ENCODE data around the gene KIAA0408.

The KIAA0408 gene

GRCh38 chr6:127464161-127464880, 5.1 kb upstream of the KIAA0408 start:
- CTCF ChIA-PET: interaction anchor here (1.1 to 3.5 kb wide), 8 partner anchors 12 to 163 kb away, joined by 3 to 12 read pairs (median 5); no protein-coding TSS in a partner anchor
- POLR2A ChIA-PET: no interaction called here
- peaks cover 0 to 2% (median 0%) of the 10 kb centered on the region in 4 experiments for H3K4me1 ChIP-seq (ENCODE audit: control extremely low read depth in 1 of 4, control insufficient read depth in 4 of 4, insufficient read depth in 4 of 4, low read length in 3 of 4)
- H3K4me3 ChIP-seq (ENCODE audit: control insufficient read depth in 1 of 7, extremely low read depth in 1 of 7, insufficient read depth in 4 of 7, low read depth in 2 of 7, low read length in 6 of 7): no peak overlapping the region
- H3K27me3 ChIP-seq (replicated peaks in 2 of 5; ENCODE audit: control insufficient read depth in 4 of 5, insufficient read depth in 5 of 5, low read length in 4 of 5): no peaks in the 10 kb centered on the region
- no peak for DNase-seq
- H3K9me3 ChIP-seq (ENCODE audit: control extremely low read depth in 1 of 5, control insufficient read depth in 4 of 5, insufficient read depth in 2 of 5, low read depth in 1 of 5, low read length in 4 of 5): no peaks in the 10 kb centered on the region
- WGBS (ENCODE audit: insufficient coverage): 63% methylated on average over 4 of the region's 6 CpGs
- no peaks in the 10 kb centered on the region for H3K36me3 ChIP-seq (ENCODE audit: control insufficient read depth in 4 of 4, insufficient read depth in 4 of 4, low read length in 3 of 4)
- H3K27ac ChIP-seq (ENCODE audit: insufficient read depth in 1 of 2, low read depth in 1 of 2, low read length in 2 of 2, poor library complexity in 1 of 2, severe bottlenecking in 2 of 2): no peak overlapping the region

GRCh38 chr6:127463056-127463455, 3.9 kb upstream of the KIAA0408 start:
- 100% methylated on average over 4 of the region's 5 CpGs for WGBS (ENCODE audit: insufficient coverage)
- Histone ChIP-seq H3K27me3 (replicated peaks in 2 of 5; ENCODE audit: control insufficient read depth in 4 of 5, insufficient read depth in 5 of 5, low read length in 4 of 5) (no peaks in the 10 kb centered on the region), H3K9me3 (ENCODE audit: control extremely low read depth in 1 of 5, control insufficient read depth in 4 of 5, insufficient read depth in 2 of 5, low read depth in 1 of 5, low read length in 4 of 5) (no peaks in the 10 kb centered on the region), H3K27ac (ENCODE audit: insufficient read depth in 1 of 2, low read depth in 1 of 2, low read length in 2 of 2, poor library complexity in 1 of 2, severe bottlenecking in 2 of 2) (no peak overlapping the region), H3K4me3 (ENCODE audit: control insufficient read depth in 1 of 7, extremely low read depth in 1 of 7, insufficient read depth in 4 of 7, low read depth in 2 of 7, low read length in 6 of 7) (no peak overlapping the region), H3K36me3 (ENCODE audit: control insufficient read depth in 4 of 4, insufficient read depth in 4 of 4, low read length in 3 of 4) (no peaks in the 10 kb centered on the region), H3K4me1 (ENCODE audit: control extremely low read depth in 1 of 4, control insufficient read depth in 4 of 4, insufficient read depth in 4 of 4, low read length in 3 of 4) (peaks cover 0 to 2% (median 0%) of the 10 kb centered on the region in 4 experiments)
- POLR2A ChIA-PET: no interaction called here
- CTCF ChIA-PET: interaction anchor here (0.8 to 2.2 kb wide), 6 partner anchors 11 to 161 kb away, joined by 3 to 7 read pairs (median 4); no protein-coding TSS in a partner anchor
- DNase-seq: no peak

- no peaks in the 10 kb centered on the region for H3K36me3 ChIP-seq (ENCODE audit: control insufficient read depth in 4 of 4, insufficient read depth in 4 of 4, low read length in 3 of 4)
- H3K4me3 ChIP-seq (ENCODE audit: control insufficient read depth in 1 of 7, extremely low read depth in 1 of 7, insufficient read depth in 4 of 7, low read depth in 2 of 7, low read length in 6 of 7): no peak overlapping the region
- ChIA-PET CTCF (interaction anchor here (0.8 to 2.2 kb wide), 3 partner anchors 10 to 158 kb away, joined by 3 to 7 read pairs (median 4); no protein-coding TSS in a partner anchor), POLR2A (no interaction called here)
- no peaks in the 10 kb centered on the region for H3K27me3 ChIP-seq (replicated peaks in 2 of 5; ENCODE audit: control insufficient read depth in 4 of 5, insufficient read depth in 5 of 5, low read length in 4 of 5)
- no peak overlapping the region for H3K27ac ChIP-seq (ENCODE audit: insufficient read depth in 1 of 2, low read depth in 1 of 2, low read length in 2 of 2, poor library complexity in 1 of 2, severe bottlenecking in 2 of 2)
- 100% methylated on average over 2 of the region's 2 CpGs for WGBS (ENCODE audit: insufficient coverage)
- H3K9me3 ChIP-seq (ENCODE audit: control extremely low read depth in 1 of 5, control insufficient read depth in 4 of 5, insufficient read depth in 2 of 5, low read depth in 1 of 5, low read length in 4 of 5): no peaks in the 10 kb centered on the region
- DNase-seq: no peak
- peaks cover 0 to 5% (median 2%) of the 10 kb centered on the region in 4 experiments for H3K4me1 ChIP-seq (ENCODE audit: control extremely low read depth in 1 of 4, control insufficient read depth in 4 of 4, insufficient read depth in 4 of 4, low read length in 3 of 4)
Measured at GRCh38 chr6:127462376-127462775, 3.2 kb upstream of the KIAA0408 start.

GRCh38 chr6:127460465-127460864, 1.3 kb upstream of the KIAA0408 start:
- ChIA-PET CTCF (interaction anchor here (0.8 to 1.7 kb wide), 3 partner anchors 20 to 157 kb away, joined by 3 to 4 read pairs (median 4); no protein-coding TSS in a partner anchor), POLR2A (no interaction called here)
- Histone ChIP-seq H3K36me3 (ENCODE audit: control insufficient read depth in 4 of 4, insufficient read depth in 4 of 4, low read length in 3 of 4) (no peaks in the 10 kb centered on the region), H3K4me3 (ENCODE audit: control insufficient read depth in 1 of 7, extremely low read depth in 1 of 7, insufficient read depth in 4 of 7, low read depth in 2 of 7, low read length in 6 of 7) (no peak overlapping the region), H3K4me1 (ENCODE audit: control extremely low read depth in 1 of 4, control insufficient read depth in 4 of 4, insufficient read depth in 4 of 4, low read length in 3 of 4) (peaks cover 0 to 10% (median 7%) of the 10 kb centered on the region in 4 experiments), H3K9me3 (ENCODE audit: control extremely low read depth in 1 of 5, control insufficient read depth in 4 of 5, insufficient read depth in 2 of 5, low read depth in 1 of 5, low read length in 4 of 5) (no peaks in the 10 kb centered on the region), H3K27me3 (replicated peaks in 2 of 5; ENCODE audit: control insufficient read depth in 4 of 5, insufficient read depth in 5 of 5, low read length in 4 of 5) (no peaks in the 10 kb centered on the region), H3K27ac (ENCODE audit: insufficient read depth in 1 of 2, low read depth in 1 of 2, low read length in 2 of 2, poor library complexity in 1 of 2, severe bottlenecking in 2 of 2) (no peak overlapping the region)
- WGBS (ENCODE audit: insufficient coverage): no CpG with 5 or more reads among the region's 1 CpG
- peak; percentile 8 to 64 (median 48) for DNase-seq

- DNase-seq: no peak
- peaks cover 0 to 10% (median 7%) of the 10 kb centered on the region in 4 experiments for H3K4me1 ChIP-seq (ENCODE audit: control extremely low read depth in 1 of 4, control insufficient read depth in 4 of 4, insufficient read depth in 4 of 4, low read length in 3 of 4)
- H3K4me3 ChIP-seq (ENCODE audit: control insufficient read depth in 1 of 7, extremely low read depth in 1 of 7, insufficient read depth in 4 of 7, low read depth in 2 of 7, low read length in 6 of 7): no peak overlapping the region
- ChIA-PET POLR2A (no interaction called here), CTCF (interaction anchor here (1.6 to 2.0 kb wide), 3 partner anchors 80 to 155 kb away, joined by 4 to 5 read pairs (median 4); no protein-coding TSS in a partner anchor)
- WGBS (ENCODE audit: insufficient coverage): 98% methylated on average over 4 of the region's 4 CpGs
- no peak overlapping the region for H3K27ac ChIP-seq (ENCODE audit: insufficient read depth in 1 of 2, low read depth in 1 of 2, low read length in 2 of 2, poor library complexity in 1 of 2, severe bottlenecking in 2 of 2)
- H3K27me3 ChIP-seq (replicated peaks in 2 of 5; ENCODE audit: control insufficient read depth in 4 of 5, insufficient read depth in 5 of 5, low read length in 4 of 5): no peaks in the 10 kb centered on the region
- no peaks in the 10 kb centered on the region for H3K9me3 ChIP-seq (ENCODE audit: control extremely low read depth in 1 of 5, control insufficient read depth in 4 of 5, insufficient read depth in 2 of 5, low read depth in 1 of 5, low read length in 4 of 5)
- no peaks in the 10 kb centered on the region for H3K36me3 ChIP-seq (ENCODE audit: control insufficient read depth in 4 of 4, insufficient read depth in 4 of 4, low read length in 3 of 4)
Measured at GRCh38 chr6:127458817-127459216, 372 bp downstream of the KIAA0408 start.

GRCh38 chr6:127458222-127458621, 967 bp downstream of the KIAA0408 start:
- H3K27ac ChIP-seq (ENCODE audit: insufficient read depth in 1 of 2, low read depth in 1 of 2, low read length in 2 of 2, poor library complexity in 1 of 2, severe bottlenecking in 2 of 2): no peak overlapping the region
- H3K36me3 ChIP-seq (ENCODE audit: control insufficient read depth in 4 of 4, insufficient read depth in 4 of 4, low read length in 3 of 4): no peaks in the 10 kb centered on the region
- H3K4me3 ChIP-seq (ENCODE audit: control insufficient read depth in 1 of 7, extremely low read depth in 1 of 7, insufficient read depth in 4 of 7, low read depth in 2 of 7, low read length in 6 of 7): no peak overlapping the region
- 92% methylated on average over 2 of the region's 3 CpGs for WGBS (ENCODE audit: insufficient coverage)
- H3K9me3 ChIP-seq (ENCODE audit: control extremely low read depth in 1 of 5, control insufficient read depth in 4 of 5, insufficient read depth in 2 of 5, low read depth in 1 of 5, low read length in 4 of 5): no peaks in the 10 kb centered on the region
- ChIA-PET CTCF (interaction anchor here (1.6 to 2.0 kb wide), 2 partner anchors 80 to 82 kb away, joined by 4 to 5 read pairs; no protein-coding TSS in a partner anchor), POLR2A (no interaction called here)
- H3K27me3 ChIP-seq (replicated peaks in 2 of 5; ENCODE audit: control insufficient read depth in 4 of 5, insufficient read depth in 5 of 5, low read length in 4 of 5): no peaks in the 10 kb centered on the region
- H3K4me1 ChIP-seq (ENCODE audit: control extremely low read depth in 1 of 4, control insufficient read depth in 4 of 4, insufficient read depth in 4 of 4, low read length in 3 of 4): peaks cover 0 to 10% (median 7%) of the 10 kb centered on the region in 4 experiments
- DNase-seq: no peak

- DNase-seq: peak; percentile 67 to 91 (median 89)
- peak overlapping the region in 1 of 7 experiments; percentile 12 for H3K4me3 ChIP-seq (ENCODE audit: control insufficient read depth in 1 of 7, extremely low read depth in 1 of 7, insufficient read depth in 4 of 7, low read depth in 2 of 7, low read length in 6 of 7)
- WGBS (ENCODE audit: insufficient coverage): 50% methylated on average over 1 of the region's 3 CpGs
- peaks cover 0 to 10% (median 7%) of the 10 kb centered on the region in 4 experiments for H3K4me1 ChIP-seq (ENCODE audit: control extremely low read depth in 1 of 4, control insufficient read depth in 4 of 4, insufficient read depth in 4 of 4, low read length in 3 of 4)
- no peak overlapping the region for H3K27ac ChIP-seq (ENCODE audit: insufficient read depth in 1 of 2, low read depth in 1 of 2, low read length in 2 of 2, poor library complexity in 1 of 2, severe bottlenecking in 2 of 2)
- POLR2A ChIA-PET: no interaction called here
- H3K36me3 ChIP-seq (ENCODE audit: control insufficient read depth in 4 of 4, insufficient read depth in 4 of 4, low read length in 3 of 4): no peaks in the 10 kb centered on the region
- no peaks in the 10 kb centered on the region for H3K9me3 ChIP-seq (ENCODE audit: control extremely low read depth in 1 of 5, control insufficient read depth in 4 of 5, insufficient read depth in 2 of 5, low read depth in 1 of 5, low read length in 4 of 5)
- CTCF ChIA-PET: interaction anchor here (1.0 kb wide), 1 partner anchor 8 kb away, joined by 3 read pairs; no protein-coding TSS in a partner anchor
- H3K27me3 ChIP-seq (replicated peaks in 2 of 5; ENCODE audit: control insufficient read depth in 4 of 5, insufficient read depth in 5 of 5, low read length in 4 of 5): no peaks in the 10 kb centered on the region
Measured at GRCh38 chr6:127457456-127458064, 1.6 kb downstream of the KIAA0408 start.
